Frontal cortex (tissue), 4 donors: ENCODE data around the gene MAP2K7. TPM values are rescaled to one million over a fixed set of nuclear protein-coding genes. Genes with fewer than 3 reads are reported as not detected.
"Not testable (repeated sequence)": the region's sequence is repeated elsewhere in the genome, so short reads cannot be mapped to it uniquely, and the experiment has no call there.

Source experiments
- DNase-seq, 2 donors: peaks; one replicate each; pipeline ENCODE4 v3.0.0; 2012; ENCODE audit warnings: low spot score in 2 of 2
- FAIRE-seq: peaks from 2 replicates; lab custom pipeline; 2012; peaks lifted over from hg19 to GRCh38; lab: Jason Lieb, UNC
- total RNA-seq: library from RNA; depleted of rRNA; stranded (reverse); fragments of >200 nt; gene quantifications from one replicate; pipeline ENCODE4 v1.2.3, GENCODE V29; 2014
- donor health status: control.
- donor health status: control.
- donor health status: control.

Gene MAP2K7
- total RNA-seq, 1 donor from 2014 or later = 5.7 TPM

GRCh38 chr19:7915250-7916102 lies 11.8 kb downstream of the MAP2K7 start:
- no peak for FAIRE-seq
- DNase-seq = no peak

GRCh38 chr19:7916103-7916954 lies 12.7 kb downstream of the MAP2K7 start:
- DNase-seq (no peak), FAIRE-seq (no peak)

DNA sequence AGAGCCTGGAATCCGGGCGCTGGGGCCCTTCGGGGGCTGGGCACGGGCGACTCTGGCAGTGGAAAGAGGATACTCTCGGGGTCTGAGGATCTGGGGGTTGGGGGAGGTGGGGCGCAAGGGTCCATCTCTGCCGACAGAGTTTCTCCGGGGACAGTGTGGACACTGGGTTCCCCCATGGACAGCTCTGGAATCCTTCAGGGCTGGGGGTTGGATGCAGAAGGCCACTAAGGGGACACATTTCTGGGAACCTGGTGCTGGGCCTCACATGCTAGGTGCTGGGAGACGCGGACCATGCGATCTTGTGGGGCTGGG lies 13.2 kb downstream of the MAP2K7 start:
- FAIRE-seq = no peak
- no peak for DNase-seq

DNA sequence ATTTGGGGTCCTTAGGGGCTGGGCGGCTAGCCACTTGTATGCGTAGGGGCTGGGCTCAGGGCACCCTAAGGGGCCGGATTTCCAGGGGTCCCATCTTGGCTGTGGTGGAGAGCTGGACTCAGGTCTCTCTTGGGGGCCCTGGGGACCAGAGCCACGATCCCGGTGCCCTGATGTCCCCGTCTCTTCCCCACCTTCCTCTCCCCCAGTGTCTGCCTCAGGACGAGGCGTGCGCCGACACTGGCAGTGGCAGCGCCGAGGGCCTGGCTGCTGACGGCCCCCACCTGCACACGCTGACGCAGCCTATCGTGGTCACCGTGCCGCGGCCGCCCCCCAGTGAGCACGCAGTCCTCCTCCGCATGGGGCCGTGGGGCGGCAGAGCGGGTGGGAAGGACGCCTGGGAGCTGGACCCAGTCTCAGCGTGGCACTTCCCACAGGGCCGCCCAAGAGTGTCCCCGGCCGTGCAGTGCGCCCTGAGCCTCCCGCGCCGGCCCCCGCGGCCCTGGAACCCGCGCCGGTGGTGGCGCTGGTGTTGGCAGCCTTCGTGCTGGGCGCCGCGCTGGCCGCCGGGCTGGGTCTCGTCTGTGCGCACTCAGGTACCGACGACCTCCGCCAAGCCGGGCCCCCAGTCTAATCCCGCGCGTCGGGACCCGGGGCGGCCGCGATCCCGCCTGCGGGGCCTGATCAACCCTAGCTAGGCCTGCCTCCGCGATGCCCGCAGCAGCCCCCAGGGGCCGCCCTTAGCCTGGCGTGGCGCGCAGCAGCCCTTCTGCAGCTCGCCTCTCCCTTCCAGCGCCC lies 13.8 kb downstream of the MAP2K7 start:
- DNase-seq = peak in 1 of 2 donors; percentile 68
- FAIRE-seq = no peak

GRCh38 chr19:7918062-7918614 lies 14.5 kb downstream of the MAP2K7 start:
- DNase-seq = not testable (repeated sequence)

DNA sequence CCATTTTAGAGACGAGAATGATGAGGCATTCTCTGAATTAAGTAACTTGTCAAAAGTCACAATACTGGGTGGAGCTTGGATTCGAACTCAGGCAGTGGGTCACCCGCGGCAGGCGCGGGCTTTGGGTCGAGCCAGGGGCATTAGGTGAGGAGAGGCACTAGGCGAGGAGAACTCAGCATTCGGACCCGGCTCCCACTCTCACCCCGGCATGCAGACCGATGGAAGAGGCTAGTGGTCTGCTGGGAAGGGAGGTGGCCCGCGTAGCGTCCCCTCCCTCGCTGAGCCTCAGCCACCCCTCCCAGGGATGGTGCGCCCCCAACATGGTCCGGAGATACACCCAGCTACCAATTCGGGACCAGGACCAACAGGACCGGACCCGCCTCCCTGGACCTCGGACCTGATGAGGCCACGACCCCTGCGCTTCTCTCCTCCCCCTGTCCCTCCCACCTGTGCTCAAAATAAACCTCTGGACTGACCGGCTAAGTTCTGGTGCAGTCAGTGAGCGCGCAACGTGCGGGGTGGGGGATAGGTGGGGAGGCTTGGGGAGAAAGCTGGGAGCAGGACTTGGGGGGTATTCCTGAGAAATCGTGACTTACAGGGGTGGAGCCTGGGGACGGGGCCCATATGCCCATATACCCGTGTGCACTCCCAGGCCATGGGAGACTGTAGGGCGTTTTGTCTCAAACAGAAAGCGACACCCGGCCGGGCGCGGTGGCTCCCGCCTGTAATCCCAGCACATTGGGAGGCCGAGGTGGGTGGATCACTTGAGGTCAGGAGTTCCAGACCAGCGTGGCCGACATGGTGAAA lies 15.1 kb downstream of the MAP2K7 start:
- FAIRE-seq (no peak), DNase-seq (no peak)

More at GRCh38 chr19:7918062-7918614, 14.5 kb downstream of the MAP2K7 start:
- not testable (repeated sequence) for FAIRE-seq

DNA sequence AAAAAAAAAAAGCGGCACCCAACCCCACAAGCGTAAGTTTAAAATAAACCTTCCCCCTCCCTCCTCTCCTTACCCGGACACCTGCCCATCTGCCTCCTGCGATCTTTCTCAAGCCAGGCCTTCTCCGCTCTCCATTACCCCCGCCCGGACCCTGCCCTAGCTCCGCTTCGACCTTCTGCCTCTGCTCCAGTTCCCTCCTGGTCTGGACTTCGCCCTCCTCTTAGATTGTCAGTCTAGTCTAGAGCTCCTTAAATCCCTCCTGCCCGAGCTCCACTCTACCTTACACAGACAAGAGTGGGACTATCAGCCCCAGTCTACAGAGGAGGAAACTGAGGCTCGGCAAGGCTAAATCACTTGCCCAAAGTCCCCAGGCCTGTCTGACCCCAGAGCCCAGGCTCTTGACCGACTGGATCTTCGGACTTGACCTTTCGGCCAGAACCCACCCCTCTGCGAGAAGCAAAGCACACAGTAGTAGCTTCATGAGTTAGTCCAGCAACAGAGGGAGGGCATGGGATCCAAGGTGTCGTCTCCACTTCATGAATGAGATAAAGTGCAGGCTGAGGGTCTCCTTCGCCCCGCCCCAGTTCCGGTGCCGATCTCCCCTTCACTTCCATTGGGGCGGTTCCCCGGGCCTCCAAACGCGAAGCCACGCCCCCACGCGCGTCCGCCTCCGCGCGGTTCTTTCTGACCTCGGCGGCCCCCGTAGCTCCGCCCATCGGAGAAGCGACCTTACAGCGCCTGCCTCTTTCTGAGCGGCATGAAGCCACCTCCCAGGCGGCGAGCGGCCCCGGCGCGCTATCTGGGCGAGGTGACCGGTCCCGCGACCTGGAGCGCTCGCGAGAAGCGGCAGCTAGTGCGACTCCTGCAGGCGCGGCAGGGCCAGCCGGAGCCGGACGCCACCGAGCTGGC lies 16.2 kb downstream of the MAP2K7 start, which contains the start of gene SNAPC2:
Gene SNAPC2, plus strand, starts transcription at position 729 of the 909 bp plus-strand sequence. Its CDS starts 29 bp downstream, at position 758.
- DNase-seq = peak; percentile 87 to 93
- FAIRE-seq = no peak

- FAIRE-seq (no peak), DNase-seq (peak; percentile 99)
These were observed 17.0 kb downstream of the MAP2K7 start for GRCh38 chr19:7920519-7921301.

- DNase-seq = no peak
- FAIRE-seq = no peak
These were observed 17.8 kb downstream of the MAP2K7 start for GRCh38 chr19:7921302-7921966.

- DNase-seq (no peak), FAIRE-seq (no peak)
These were observed 18.5 kb downstream of the MAP2K7 start for GRCh38 chr19:7921967-7922835.

GRCh38 chr19:7922836-7923195 lies 19.1 kb downstream of the MAP2K7 start:
- DNase-seq (no peak), FAIRE-seq (no peak)

GRCh38 chr19:7923295-7924191 lies 19.9 kb downstream of the MAP2K7 start:
- FAIRE-seq (no peak), DNase-seq (no peak)

DNA sequence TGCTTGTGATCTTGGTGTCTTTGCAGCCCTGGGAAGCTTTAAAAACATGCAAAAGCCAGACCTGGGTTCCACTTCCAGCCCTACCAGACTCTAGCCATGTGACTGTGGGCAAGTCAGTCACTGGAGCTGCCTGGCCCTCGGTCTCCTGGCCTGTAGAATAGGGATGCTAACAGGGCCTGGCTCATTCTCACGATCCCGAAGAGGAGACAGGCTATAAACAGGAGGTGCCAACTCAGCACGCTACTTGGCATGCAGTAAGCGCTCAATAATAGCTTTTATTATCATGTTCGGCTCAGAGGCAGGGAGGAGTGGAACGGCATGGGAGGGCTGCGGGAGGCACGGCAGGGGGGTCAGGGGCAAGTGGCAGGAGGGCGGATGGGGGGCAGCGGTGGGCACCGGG lies 20.6 kb downstream of the MAP2K7 start:
- no peak for FAIRE-seq
- no peak for DNase-seq

GRCh38 chr19:7924651-7925170 lies 21.0 kb downstream of the MAP2K7 start:
- DNase-seq = no peak
- no peak for FAIRE-seq
